Measurements from ENCODE around the gene FAM3D.

DNA sequence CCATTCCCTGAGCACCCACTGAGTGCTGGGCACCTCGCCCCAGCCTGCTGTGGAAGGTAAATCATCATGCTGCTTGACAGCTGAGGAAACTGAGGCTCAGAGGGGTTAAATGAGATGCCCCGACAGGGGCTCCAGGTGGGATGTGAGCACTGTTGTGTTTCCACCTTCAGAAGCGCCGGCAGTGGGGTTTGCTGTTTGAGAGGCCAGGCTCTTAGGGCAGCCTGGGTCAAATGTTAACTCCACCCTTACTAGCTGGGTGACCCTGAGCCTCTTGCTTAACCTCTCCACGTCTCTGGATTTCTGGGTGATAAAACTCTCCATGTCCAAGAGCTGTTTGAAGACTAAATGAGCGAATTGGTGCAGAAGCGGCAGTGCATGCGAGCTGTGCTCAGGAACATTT, 43.1 kb downstream of the FAM3D start:
- TF ChIP-seq, protein P1, sequence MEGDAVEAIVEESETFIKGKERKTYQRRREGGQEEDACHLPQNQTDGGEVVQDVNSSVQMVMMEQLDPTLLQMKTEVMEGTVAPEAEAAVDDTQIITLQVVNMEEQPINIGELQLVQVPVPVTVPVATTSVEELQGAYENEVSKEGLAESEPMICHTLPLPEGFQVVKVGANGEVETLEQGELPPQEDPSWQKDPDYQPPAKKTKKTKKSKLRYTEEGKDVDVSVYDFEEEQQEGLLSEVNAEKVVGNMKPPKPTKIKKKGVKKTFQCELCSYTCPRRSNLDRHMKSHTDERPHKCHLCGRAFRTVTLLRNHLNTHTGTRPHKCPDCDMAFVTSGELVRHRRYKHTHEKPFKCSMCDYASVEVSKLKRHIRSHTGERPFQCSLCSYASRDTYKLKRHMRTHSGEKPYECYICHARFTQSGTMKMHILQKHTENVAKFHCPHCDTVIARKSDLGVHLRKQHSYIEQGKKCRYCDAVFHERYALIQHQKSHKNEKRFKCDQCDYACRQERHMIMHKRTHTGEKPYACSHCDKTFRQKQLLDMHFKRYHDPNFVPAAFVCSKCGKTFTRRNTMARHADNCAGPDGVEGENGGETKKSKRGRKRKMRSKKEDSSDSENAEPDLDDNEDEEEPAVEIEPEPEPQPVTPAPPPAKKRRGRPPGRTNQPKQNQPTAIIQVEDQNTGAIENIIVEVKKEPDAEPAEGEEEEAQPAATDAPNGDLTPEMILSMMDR (IDR thresholded peaks at IDR 0.05): no peak
- no peak for TF ChIP-seq POLR2AphosphoS5 (IDR thresholded peaks at IDR 0.05)
